Keratinocyte (primary cell): ENCODE results near the gene WNT7B. TPM values are rescaled to one million over a fixed set of nuclear protein-coding genes. Genes with fewer than 3 reads are reported as not detected.

Experiments used
- DNase-seq: peaks from one replicate; pipeline ENCODE4 v3.0.0-alpha.2; 2011; ENCODE audit warnings: low read depth, missing footprints, low spot score
- FAIRE-seq: peaks from 2 replicates; lab custom pipeline; 2011; peaks lifted over from hg19 to GRCh38; lab: Jason Lieb, UNC
- H2AFZ ChIP-seq: 2 replicates; pipeline ENCODE4 v1.6.0; 2012; ENCODE audit warnings: low read length, control low read depth, inconsistent platforms; ENCODE audit not compliant: control insufficient read depth
- H3K27ac ChIP-seq: 2 replicates; pipeline ENCODE4 v1.5.1; 2011; ENCODE audit warnings: low read length; ENCODE audit not compliant: control insufficient read depth, insufficient read depth
- H3K27me3 ChIP-seq: 3 replicates; pipeline ENCODE4 v1.6.0; 2011; ENCODE audit warnings: low read length; ENCODE audit not compliant: control insufficient read depth, insufficient read depth; ENCODE audit errors: extremely low read depth
- H3K36me3 ChIP-seq, 2 experiments: 2 replicates in 1 of 2; 3 replicates in 1 of 2; pipeline ENCODE4 v1.5.1; 2011; ENCODE audit warnings: low read length in 2 of 2, mild to moderate bottlenecking in 1 of 2; ENCODE audit not compliant: control insufficient read depth in 2 of 2, insufficient read depth in 2 of 2; ENCODE audit errors: extremely low read depth in 1 of 2
- H3K4me1 ChIP-seq: 3 replicates; pipeline ENCODE4 v1.5.1; 2011; ENCODE audit warnings: low read length; ENCODE audit not compliant: control insufficient read depth, insufficient read depth; ENCODE audit errors: extremely low read depth
- H3K4me2 ChIP-seq: 3 replicates; pipeline ENCODE4 v1.6.0; 2011; ENCODE audit warnings: low read depth, low read length; ENCODE audit not compliant: control insufficient read depth, insufficient read depth; ENCODE audit errors: extremely low read depth
- H3K4me3 ChIP-seq, 3 experiments: fragments of 200-600 bp in 1 of 3; sonication (generic) in 1 of 3; 2 replicates in 2 of 3; 3 replicates in 1 of 3; pipeline ENCODE4 v1.5.1; 2011 to 2016; ENCODE audit warnings: low read length in 3 of 3, mild to moderate bottlenecking in 3 of 3, control low read depth in 2 of 3, inconsistent platforms in 1 of 3, low read depth in 1 of 3, mixed read lengths in 1 of 3, mixed run types in 1 of 3, moderate library complexity in 1 of 3; ENCODE audit not compliant: control insufficient read depth in 2 of 3, insufficient read depth in 2 of 3; ENCODE audit errors: extremely low read depth in 1 of 3
- H3K79me2 ChIP-seq: 2 replicates; pipeline ENCODE4 v1.6.0; 2012; ENCODE audit warnings: low read length; ENCODE audit not compliant: control insufficient read depth, insufficient read depth
- H3K9ac ChIP-seq: 3 replicates; pipeline ENCODE4 v1.6.0; 2011; ENCODE audit warnings: low read length; ENCODE audit not compliant: control insufficient read depth, insufficient read depth; ENCODE audit errors: extremely low read depth
- H3K9me1 ChIP-seq: 3 replicates; pipeline ENCODE4 v1.6.0; 2011; ENCODE audit warnings: low read length; ENCODE audit not compliant: control insufficient read depth, insufficient read depth; ENCODE audit errors: extremely low read depth
- H3K9me3 ChIP-seq: 2 replicates; pipeline ENCODE4 v1.5.1; 2012; ENCODE audit warnings: low read depth, low read length; ENCODE audit not compliant: control insufficient read depth
- H4K20me1 ChIP-seq: 3 replicates; pipeline ENCODE4 v1.6.0; 2011; ENCODE audit warnings: low read length; ENCODE audit not compliant: control insufficient read depth, insufficient read depth; ENCODE audit errors: extremely low read depth
- CTCF ChIP-seq, 3 experiments: IDR thresholded peaks in 1 of 3; conservative IDR thresholded peaks in 1 of 3; optimal IDR thresholded peaks in 1 of 3; 2 replicates in 2 of 3; 3 replicates in 1 of 3; pipeline versions ENCODE3 to v1.5.1; 2011; ENCODE audit warnings: low read length in 3 of 3, mild to moderate bottlenecking in 3 of 3, moderate library complexity in 2 of 3, control low read depth in 1 of 3, inconsistent platforms in 1 of 3; ENCODE audit not compliant: insufficient read depth in 2 of 3; ENCODE audit errors: extremely low read depth in 1 of 3
- EZH2 ChIP-seq: IDR thresholded peaks from one replicate; pipeline ENCODE4 v1.6.1; 2012; ENCODE audit warnings: inconsistent platforms, mild to moderate bottlenecking, low read length, moderate library complexity
- dilution Hi-C: fragments of 300-500 bp; cut with MboI; formaldehyde crosslinking; loops from one replicate; pipeline ENCODE4 v1.7.0; 2020; ENCODE audit warnings: low sequenced_read_pairs; ENCODE audit not compliant: extremely low pct_ligation_motif_present
- polyA plus RNA-seq, 5 experiments: library from polyadenylated mRNA; depleted of rRNA in 3 of 5; stranded (reverse) in 3 of 5; stranded (forward) in 1 of 5; unstranded in 1 of 5; fragments of >200 nt; gene quantifications; 1 replicate in 1 of 5; 2 replicates in 3 of 5; 3 replicates in 1 of 5; pipeline versions ENCODE4 v1.2.1 to v1.2.3, GENCODE V29; 2011 to 2012; ENCODE audit warnings: missing spikeins in 2 of 5, low read depth in 1 of 5, low replicate concordance in 1 of 5

WNT7B gene
- polyA plus RNA-seq, 1 donor (not counting 4 experiments of a cell fraction or from before 2014, with no cell fraction given): 1.7 TPM

- Histone ChIP-seq H3K4me3 (no peak overlapping the region), H3K27ac (no peak overlapping the region), H3K79me2 (no peaks in the 10 kb centered on the region), H3K4me2 (no peak overlapping the region), H3K27me3 (peaks cover 10% of the 10 kb centered on the region), H3K9ac (no peak overlapping the region), H4K20me1 (peaks cover 6% of the 10 kb centered on the region), H3K9me3 (no peaks in the 10 kb centered on the region), H2AFZ (no peak overlapping the region), H3K9me1 (peaks cover 2% of the 10 kb centered on the region), H3K36me3 (no peaks in the 10 kb centered on the region), H3K4me1 (peaks cover 36% of the 10 kb centered on the region)
- TF ChIP-seq EZH2 (no peak), CTCF (optimal IDR thresholded peaks at IDR 0.05 in 1 of 3, IDR thresholded peaks at IDR 0.05 in 1 of 3, conservative IDR thresholded peaks at IDR 0.05 in 1 of 3; ENCODE audit: extremely low read depth in 1 of 3, insufficient read depth in 2 of 3, low read length in 3 of 3) (no peak)
- FAIRE-seq (no peak), DNase-seq (no peak)
- dilution Hi-C loops: no loop called here
Measured at GRCh38 chr22:45964372-45964771, 12.6 kb downstream of the WNT7B start.

- peaks cover 31% of the 10 kb centered on the region for H3K4me1 ChIP-seq
- TF ChIP-seq EZH2 (no peak), CTCF (optimal IDR thresholded peaks at IDR 0.05 in 1 of 3, IDR thresholded peaks at IDR 0.05 in 1 of 3, conservative IDR thresholded peaks at IDR 0.05 in 1 of 3; ENCODE audit: extremely low read depth in 1 of 3, insufficient read depth in 2 of 3, low read length in 3 of 3) (no peak)
- H3K79me2 ChIP-seq: no peaks in the 10 kb centered on the region
- no peaks in the 10 kb centered on the region for H3K36me3 ChIP-seq
- no peak overlapping the region for H3K9ac ChIP-seq
- no peaks in the 10 kb centered on the region for H3K9me1 ChIP-seq
- H3K27me3 ChIP-seq: peaks cover 10% of the 10 kb centered on the region
- H3K27ac ChIP-seq: no peak overlapping the region
- FAIRE-seq: no peak
- H4K20me1 ChIP-seq: peaks cover 6% of the 10 kb centered on the region
- no peaks in the 10 kb centered on the region for H3K9me3 ChIP-seq
- no peak overlapping the region for H2AFZ ChIP-seq
- DNase-seq: no peak
- dilution Hi-C loops: no loop called here
- no peak overlapping the region for H3K4me2 ChIP-seq
- no peak overlapping the region for H3K4me3 ChIP-seq
Measured at GRCh38 chr22:45963821-45964220, 13.1 kb downstream of the WNT7B start.
